ENCODE results near the gene TMEM150A.

DNA sequence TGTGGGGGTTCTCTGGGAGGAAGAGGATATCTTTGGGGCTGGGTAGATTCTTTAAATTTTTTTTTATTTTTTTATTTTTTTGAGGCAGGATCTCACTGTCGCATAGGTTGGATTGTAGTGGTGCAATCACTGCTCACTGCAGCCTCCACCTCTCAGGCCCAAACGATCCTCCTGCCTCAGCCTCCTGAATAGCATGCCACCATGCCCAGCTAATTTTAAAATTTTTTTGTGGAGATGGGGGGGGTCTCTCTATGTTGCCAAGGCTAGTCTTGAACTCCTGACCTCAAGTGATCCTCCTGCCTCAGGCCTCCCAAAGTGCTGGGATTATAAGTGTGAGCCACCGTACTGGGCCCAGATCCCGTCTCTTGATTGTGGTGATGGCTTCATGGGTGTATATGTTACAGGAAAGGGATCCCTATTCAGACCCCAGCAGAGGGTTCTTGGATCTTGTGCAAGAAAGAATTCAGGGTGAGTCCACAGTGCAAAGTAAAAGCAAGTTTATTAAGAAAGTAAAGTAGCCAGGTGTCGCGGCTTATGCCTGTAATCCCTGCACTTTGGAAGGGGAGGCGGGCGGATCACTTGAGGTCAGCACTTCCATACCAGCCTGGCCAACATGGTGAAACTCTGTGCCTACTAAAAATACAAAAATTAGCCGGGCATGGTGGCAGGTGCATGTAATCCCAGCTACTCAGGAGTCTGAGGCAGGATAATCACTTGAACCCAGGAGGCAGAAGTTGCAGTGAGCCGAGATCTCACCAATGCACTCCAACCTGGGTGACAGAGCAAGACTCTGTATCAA is 11.4 kb upstream of the TMEM150A start:
- no peak for TF ChIP-seq FOS (IDR thresholded peaks at IDR 0.05; ENCODE audit: borderline replicate concordance, insufficient read depth, low read length)
- TF ChIP-seq, protein P1, sequence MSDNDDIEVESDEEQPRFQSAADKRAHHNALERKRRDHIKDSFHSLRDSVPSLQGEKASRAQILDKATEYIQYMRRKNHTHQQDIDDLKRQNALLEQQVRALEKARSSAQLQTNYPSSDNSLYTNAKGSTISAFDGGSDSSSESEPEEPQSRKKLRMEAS (IDR thresholded peaks at IDR 0.05; ENCODE audit: insufficient read depth, insufficient read length): no peak
- TF ChIP-seq POLR2A (IDR thresholded peaks at IDR 0.05; ENCODE audit: low read depth, low read length): no peak
- no peak for TF ChIP-seq CTCF (IDR thresholded peaks at IDR 0.05; ENCODE audit: extremely low read depth in 1 of 2, insufficient read depth in 1 of 2, low read depth in 1 of 2, low read length in 2 of 2)
- no peak for TF ChIP-seq POLR2AphosphoS5 (IDR thresholded peaks at IDR 0.05; ENCODE audit: insufficient read depth, low read depth, low read length)
- TF ChIP-seq EZH2 (IDR thresholded peaks at IDR 0.05; ENCODE audit: borderline replicate concordance, low read depth, low read length, severe bottlenecking): no peak
- no peak for TF ChIP-seq GATA2 (IDR thresholded peaks at IDR 0.05; ENCODE audit: insufficient read depth, insufficient read length, low read depth, low read length)
- no peak for TF ChIP-seq JUN (IDR thresholded peaks at IDR 0.05; ENCODE audit: borderline replicate concordance, insufficient read depth, insufficient read length, low read depth)

Measured in endothelial cell of umbilical vein (primary cell).